Endometrial microvascular endothelial cells (primary cell): ENCODE results near the gene TPM3. TPM values are rescaled to one million over a fixed set of nuclear protein-coding genes. Genes with fewer than 3 reads are reported as not detected.
"Not testable (repeated sequence)": the region's sequence is repeated elsewhere in the genome, so short reads cannot be mapped to it uniquely, and the experiment has no call there.

Experiments
- in situ Hi-C: cut with HindIII; loops from 2 replicates; pipeline ENCODE4 v1.10.0; 2017; ENCODE audit warnings: low sequenced_read_pairs, low pct_unique_long_range_greater_than_20kb; ENCODE audit errors: inconsistent ontology term
- total RNA-seq: library from RNA; depleted of rRNA; stranded (reverse); fragments of >200 nt; gene quantifications from one replicate; pipeline ENCODE4 v1.2.3, GENCODE V29; 2015; ENCODE audit errors: inconsistent ontology term

The TPM3 gene
- total RNA-seq, 1 donor from 2014 or later, result 973 TPM

GRCh38 chr1:154176337-154176736 is 15.6 kb downstream of the TPM3 start:
- in situ Hi-C loops, result no loop called here

- in situ Hi-C loops, result no loop called here
Measured at GRCh38 chr1:154174654-154175053, 17.2 kb downstream of the TPM3 start.

- in situ Hi-C loops, result no loop called here
Measured at GRCh38 chr1:154171880-154172279, 20.0 kb downstream of the TPM3 start.

- in situ Hi-C loops, result no loop called here
Measured at GRCh38 chr1:154171223-154171583, 20.7 kb downstream of the TPM3 start.

GRCh38 chr1:154170547-154171222 is 21.2 kb downstream of the TPM3 start:
- in situ Hi-C loops, result no loop called here

- in situ Hi-C loops, result no loop called here
Measured at GRCh38 chr1:154167461-154167860, 24.4 kb downstream of the TPM3 start.

GRCh38 chr1:154166207-154166606 is 25.7 kb downstream of the TPM3 start:
- in situ Hi-C loops, result no loop called here

GRCh38 chr1:154159554-154159953 is 32.3 kb downstream of the TPM3 start:
- in situ Hi-C loops, result no loop called here

GRCh38 chr1:154158307-154159125 is 33.4 kb downstream of the TPM3 start:
- in situ Hi-C loops, result no loop called here

GRCh38 chr1:154157520-154158306 is 34.2 kb downstream of the TPM3 start:
- in situ Hi-C loops, result no loop called here

- in situ Hi-C loops, result no loop called here
Measured at GRCh38 chr1:154155251-154155650, 36.6 kb downstream of the TPM3 start.

GRCh38 chr1:154154534-154155191 is 37.2 kb downstream of the TPM3 start, which contains the start of gene NUP210L:
NUP210L (minus strand) TSS chr1:154155073.
- in situ Hi-C loops, result no loop called here

GRCh38 chr1:154154053-154154452 is 37.8 kb downstream of the TPM3 start:
- in situ Hi-C loops, result no loop called here

- in situ Hi-C loops, result no loop called here
Measured at GRCh38 chr1:154151311-154151710, 40.6 kb downstream of the TPM3 start.

- in situ Hi-C loops, result no loop called here
Measured at GRCh38 chr1:154148807-154149206, 43.1 kb downstream of the TPM3 start.

- in situ Hi-C loops, result not testable (repeated sequence)
Measured at GRCh38 chr1:154147505-154147904, 44.4 kb downstream of the TPM3 start.

- in situ Hi-C loops, result no loop called here
Measured at GRCh38 chr1:154145986-154146385, 45.9 kb downstream of the TPM3 start.

GRCh38 chr1:154142358-154142757 is 49.5 kb downstream of the TPM3 start:
- in situ Hi-C loops, result no loop called here

- in situ Hi-C loops, result no loop called here
Measured at GRCh38 chr1:154141240-154141639, 50.7 kb downstream of the TPM3 start.
